CD4-positive, alpha-beta T cell treated with Interleukin-17A for 4 hours (primary cell): ENCODE results near the gene CADPS.

ENCODE experiments used
- DNase-seq: peaks from one replicate; pipeline ENCODE4 v3.0.0-alpha.2; 2020; ENCODE audit warnings: mixed read lengths

Gene CADPS

GRCh38 chr3:62405135-62405534 is 470.1 kb downstream of the CADPS start:
- DNase-seq: no peak

- DNase-seq: no peak
Observed at GRCh38 chr3:62404321-62404720, 470.9 kb downstream of the CADPS start.

- no peak for DNase-seq
Observed at GRCh38 chr3:62403765-62404164, 471.5 kb downstream of the CADPS start.

GRCh38 chr3:62392626-62393292 is 482.5 kb downstream of the CADPS start:
- DNase-seq: no peak

GRCh38 chr3:62387251-62387650 is 488.0 kb downstream of the CADPS start:
- DNase-seq: no peak

- DNase-seq: no peak
Observed at GRCh38 chr3:62379321-62379798, 495.9 kb downstream of the CADPS start.

- no peak for DNase-seq
Observed at GRCh38 chr3:62378921-62379320, 496.3 kb downstream of the CADPS start.

GRCh38 chr3:62378311-62378789 is 496.9 kb downstream of the CADPS start:
- DNase-seq: no peak

- DNase-seq: no peak
Observed at GRCh38 chr3:62376906-62377877, 498.0 kb downstream of the CADPS start.

- no peak for DNase-seq
Observed at GRCh38 chr3:62376454-62376720, 498.8 kb downstream of the CADPS start.

GRCh38 chr3:62375655-62376453 is 499.4 kb downstream of the CADPS start:
- DNase-seq: no peak

- no peak for DNase-seq
Observed at GRCh38 chr3:62374341-62375218, 500.6 kb downstream of the CADPS start.

GRCh38 chr3:62373714-62374333 is 501.4 kb downstream of the CADPS start:
- no peak for DNase-seq

- no peak for DNase-seq
Observed at GRCh38 chr3:62373215-62373614, 502.0 kb downstream of the CADPS start, which contains the start of gene FEZF2. FEZF2 (minus strand) TSS chr3:62373550; CDS start chr3:62372868, 682 bp downstream.

GRCh38 chr3:62372621-62373041 is 502.6 kb downstream of the CADPS start:
- DNase-seq: no peak

- no peak for DNase-seq
Observed at GRCh38 chr3:62371720-62372591, 503.3 kb downstream of the CADPS start.

- no peak for DNase-seq
Observed at GRCh38 chr3:62370858-62371719, 504.1 kb downstream of the CADPS start.

- no peak for DNase-seq
Observed at GRCh38 chr3:62370112-62370857, 504.9 kb downstream of the CADPS start.

- no peak for DNase-seq
Observed at GRCh38 chr3:62369476-62369743, 505.8 kb downstream of the CADPS start.
